ENCODE data around the gene GSC. TPM values are rescaled to one million over a fixed set of nuclear protein-coding genes. Genes with fewer than 3 reads are reported as not detected.

Gene GSC
- total and polyA plus RNA-seq, 2 experiments from 2014 or later = 0.27 to 0.97 TPM

DNA sequence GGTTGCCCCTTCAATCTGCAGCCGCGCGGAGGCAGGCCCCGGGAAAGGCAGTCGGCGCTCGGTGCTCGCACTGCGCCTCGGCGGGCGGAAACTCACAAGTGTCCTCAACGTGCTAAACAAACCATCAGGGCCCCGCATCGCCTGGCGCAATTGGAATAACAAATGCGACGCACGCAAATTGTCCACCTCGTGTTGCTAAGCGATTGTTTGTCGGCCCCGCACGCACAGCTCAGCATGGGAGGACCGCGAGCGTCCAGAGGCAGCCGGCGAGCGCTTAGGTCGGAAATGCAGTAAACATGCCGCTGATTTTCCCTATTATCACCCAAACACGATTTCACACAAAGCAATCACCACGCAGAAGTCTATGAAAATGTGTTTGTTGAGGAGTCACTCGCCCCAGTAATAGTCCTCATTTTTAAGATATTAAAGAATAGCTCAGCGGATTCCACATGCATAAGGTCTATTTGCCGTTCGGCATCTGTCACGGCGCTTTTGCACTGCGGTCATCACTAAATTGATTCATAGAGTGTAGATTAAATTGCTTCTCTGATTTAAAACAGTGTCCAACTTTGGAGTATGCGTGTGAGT lies 3.2 kb upstream of the GSC start:
- Histone ChIP-seq H3K4me2 (peak overlapping the region; percentile 90), H4K20me1 (replicated peaks; ENCODE audit: insufficient read depth) (peaks cover 4% of the 10 kb centered on the region), H3F3A (replicated peaks; ENCODE audit: low read depth) (peaks cover 12% of the 10 kb centered on the region), H3K36me3 (ENCODE audit: insufficient read depth) (no peaks in the 10 kb centered on the region), H3K79me2 (replicated peaks; ENCODE audit: insufficient read depth) (no peaks in the 10 kb centered on the region), H3K4me1 (ENCODE audit: insufficient read depth) (peaks cover 67% of the 10 kb centered on the region), H3K27ac (ENCODE audit: low read depth) (no peak overlapping the region), H2AFZ (no peak overlapping the region), H3K9me2 (ENCODE audit: insufficient read depth) (no peaks in the 10 kb centered on the region), H3K27me3 (ENCODE audit: insufficient read depth) (peaks cover 100% of the 10 kb centered on the region), H3K4me3 (peak overlapping the region; percentile 64)
- Mint-ChIP-seq H3K36me3 (ENCODE audit: low read depth) (no peaks in the 10 kb centered on the region; the same call in 2 of the 3 replicates), H3K27ac (no peak overlapping the region), H3K4me1 (peaks cover 67% of the 10 kb centered on the region), H3K9me3 (no peaks in the 10 kb centered on the region; the same call in 2 of the 3 replicates), H3K27me3 (ENCODE audit: insufficient read depth, low read depth, poor library complexity) (peaks cover 90% of the 10 kb centered on the region), H3K4me3 (peak overlapping the region; percentile 65)
- ATAC-seq (peak; percentile 7), DNase-seq (ENCODE audit: low spot score) (peak; percentile 88)
- no peak for TF ChIP-seq JUNB (IDR thresholded peaks at IDR 0.05; ENCODE audit: unreplicated experiment)
- peak; percentile 84 for TF ChIP-seq EZH2 (IDR thresholded peaks at IDR 0.05; ENCODE audit: low read depth, unreplicated experiment)
- TF ChIP-seq CREB1 (CRISPR knock-in tag; IDR thresholded peaks at IDR 0.05; ENCODE audit: low read depth) = no peak
- no peak for TF ChIP-seq POLR2AphosphoS5 (IDR thresholded peaks at IDR 0.05; ENCODE audit: low read depth)
- TF ChIP-seq, protein P1, sequence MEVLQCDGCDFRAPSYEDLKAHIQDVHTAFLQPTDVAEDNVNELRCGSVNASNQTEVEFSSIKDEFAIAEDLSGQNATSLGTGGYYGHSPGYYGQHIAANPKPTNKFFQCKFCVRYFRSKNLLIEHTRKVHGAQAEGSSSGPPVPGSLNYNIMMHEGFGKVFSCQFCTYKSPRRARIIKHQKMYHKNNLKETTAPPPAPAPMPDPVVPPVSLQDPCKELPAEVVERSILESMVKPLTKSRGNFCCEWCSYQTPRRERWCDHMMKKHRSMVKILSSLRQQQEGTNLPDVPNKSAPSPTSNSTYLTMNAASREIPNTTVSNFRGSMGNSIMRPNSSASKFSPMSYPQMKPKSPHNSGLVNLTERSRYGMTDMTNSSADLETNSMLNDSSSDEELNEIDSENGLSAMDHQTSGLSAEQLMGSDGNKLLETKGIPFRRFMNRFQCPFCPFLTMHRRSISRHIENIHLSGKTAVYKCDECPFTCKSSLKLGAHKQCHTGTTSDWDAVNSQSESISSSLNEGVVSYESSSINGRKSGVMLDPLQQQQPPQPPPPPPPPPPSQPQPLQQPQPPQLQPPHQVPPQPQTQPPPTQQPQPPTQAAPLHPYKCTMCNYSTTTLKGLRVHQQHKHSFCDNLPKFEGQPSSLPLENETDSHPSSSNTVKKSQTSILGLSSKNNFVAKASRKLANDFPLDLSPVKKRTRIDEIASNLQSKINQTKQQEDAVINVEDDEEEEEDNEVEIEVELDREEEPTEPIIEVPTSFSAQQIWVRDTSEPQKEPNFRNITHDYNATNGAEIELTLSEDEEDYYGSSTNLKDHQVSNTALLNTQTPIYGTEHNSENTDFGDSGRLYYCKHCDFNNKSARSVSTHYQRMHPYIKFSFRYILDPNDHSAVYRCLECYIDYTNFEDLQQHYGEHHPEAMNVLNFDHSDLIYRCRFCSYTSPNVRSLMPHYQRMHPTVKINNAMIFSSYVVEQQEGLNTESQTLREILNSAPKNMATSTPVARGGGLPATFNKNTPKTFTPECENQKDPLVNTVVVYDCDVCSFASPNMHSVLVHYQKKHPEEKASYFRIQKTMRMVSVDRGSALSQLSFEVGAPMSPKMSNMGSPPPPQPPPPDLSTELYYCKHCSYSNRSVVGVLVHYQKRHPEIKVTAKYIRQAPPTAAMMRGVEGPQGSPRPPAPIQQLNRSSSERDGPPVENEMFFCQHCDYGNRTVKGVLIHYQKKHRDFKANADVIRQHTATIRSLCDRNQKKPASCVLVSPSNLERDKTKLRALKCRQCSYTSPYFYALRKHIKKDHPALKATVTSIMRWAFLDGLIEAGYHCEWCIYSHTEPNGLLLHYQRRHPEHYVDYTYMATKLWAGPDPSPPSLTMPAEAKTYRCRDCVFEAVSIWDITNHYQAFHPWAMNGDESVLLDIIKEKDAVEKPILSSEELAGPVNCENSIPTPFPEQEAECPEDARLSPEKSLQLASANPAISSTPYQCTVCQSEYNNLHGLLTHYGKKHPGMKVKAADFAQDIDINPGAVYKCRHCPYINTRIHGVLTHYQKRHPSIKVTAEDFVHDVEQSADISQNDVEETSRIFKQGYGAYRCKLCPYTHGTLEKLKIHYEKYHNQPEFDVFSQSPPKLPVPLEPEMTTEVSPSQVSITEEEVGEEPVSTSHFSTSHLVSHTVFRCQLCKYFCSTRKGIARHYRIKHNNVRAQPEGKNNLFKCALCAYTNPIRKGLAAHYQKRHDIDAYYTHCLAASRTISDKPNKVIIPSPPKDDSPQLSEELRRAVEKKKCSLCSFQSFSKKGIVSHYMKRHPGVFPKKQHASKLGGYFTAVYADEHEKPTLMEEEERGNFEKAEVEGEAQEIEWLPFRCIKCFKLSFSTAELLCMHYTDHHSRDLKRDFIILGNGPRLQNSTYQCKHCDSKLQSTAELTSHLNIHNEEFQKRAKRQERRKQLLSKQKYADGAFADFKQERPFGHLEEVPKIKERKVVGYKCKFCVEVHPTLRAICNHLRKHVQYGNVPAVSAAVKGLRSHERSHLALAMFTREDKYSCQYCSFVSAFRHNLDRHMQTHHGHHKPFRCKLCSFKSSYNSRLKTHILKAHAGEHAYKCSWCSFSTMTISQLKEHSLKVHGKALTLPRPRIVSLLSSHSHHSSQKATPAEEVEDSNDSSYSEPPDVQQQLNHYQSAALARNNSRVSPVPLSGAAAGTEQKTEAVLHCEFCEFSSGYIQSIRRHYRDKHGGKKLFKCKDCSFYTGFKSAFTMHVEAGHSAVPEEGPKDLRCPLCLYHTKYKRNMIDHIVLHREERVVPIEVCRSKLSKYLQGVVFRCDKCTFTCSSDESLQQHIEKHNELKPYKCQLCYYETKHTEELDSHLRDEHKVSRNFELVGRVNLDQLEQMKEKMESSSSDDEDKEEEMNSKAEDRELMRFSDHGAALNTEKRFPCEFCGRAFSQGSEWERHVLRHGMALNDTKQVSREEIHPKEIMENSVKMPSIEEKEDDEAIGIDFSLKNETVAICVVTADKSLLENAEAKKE (CRISPR knock-in tag; IDR thresholded peaks at IDR 0.05) = no peak
- TF ChIP-seq NANOG (IDR thresholded peaks at IDR 0.05; ENCODE audit: borderline replicate concordance) = no peak
- TF ChIP-seq EZH2phosphoT487 (IDR thresholded peaks at IDR 0.05; ENCODE audit: unreplicated experiment) = no peak
